GM19438 (cell line): ENCODE results near the gene ZNF786.
"Not testable (repeated sequence)": the region's sequence is repeated elsewhere in the genome, so short reads cannot be mapped to it uniquely, and the experiment has no call there.

Source experiments
- ATAC-seq: cut with Tn5 transposase; IDR thresholded peaks from one replicate; pipeline ENCODE4 v1.9.1; 2021; ENCODE audit warnings: low read depth; ENCODE audit not compliant: unreplicated experiment

The ZNF786 gene

GRCh38 chr7:149090397-149091195 is at the start of gene ZNF786:
TSS of gene ZNF786 (minus strand) at chr7:149090718. CDS start at chr7:149090640, 78 bp downstream.
- peak; percentile 82 for ATAC-seq

- ATAC-seq, result no peak
Observed at GRCh38 chr7:149136118-149136517, 45.6 kb upstream of the ZNF786 start.

GRCh38 chr7:149133028-149133710 is 42.7 kb upstream of the ZNF786 start:
- no peak for ATAC-seq

DNA sequence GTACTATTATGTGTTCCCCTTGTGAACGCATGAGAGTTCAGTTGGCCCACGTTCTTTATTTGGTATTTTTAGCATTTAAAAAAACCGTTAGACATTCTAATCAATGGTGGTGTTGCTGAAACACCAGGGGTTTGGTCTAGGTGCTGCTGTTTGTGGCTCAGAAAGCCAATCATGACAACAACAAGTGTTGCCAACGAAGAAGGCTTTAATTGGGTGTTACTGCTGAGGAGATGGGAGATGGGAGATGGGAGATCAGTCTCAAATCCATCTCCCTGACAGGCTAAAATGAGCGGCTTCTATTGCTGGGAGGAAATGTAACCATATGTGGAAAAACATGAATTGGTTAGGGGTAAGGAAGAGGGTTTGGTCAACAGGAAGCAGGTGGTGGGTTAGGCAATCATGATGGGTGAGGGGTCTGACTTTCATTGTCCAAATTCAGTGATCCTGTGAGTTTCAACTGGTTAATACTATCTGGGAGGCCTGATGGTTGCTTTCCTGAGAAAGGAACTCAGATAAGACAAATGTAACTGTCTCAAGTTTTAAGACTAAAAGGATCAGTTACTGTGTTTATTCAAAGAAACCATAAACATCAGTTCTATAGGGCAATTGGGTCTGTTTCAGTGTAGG is 40.2 kb upstream of the ZNF786 start:
- ATAC-seq, result no peak

DNA sequence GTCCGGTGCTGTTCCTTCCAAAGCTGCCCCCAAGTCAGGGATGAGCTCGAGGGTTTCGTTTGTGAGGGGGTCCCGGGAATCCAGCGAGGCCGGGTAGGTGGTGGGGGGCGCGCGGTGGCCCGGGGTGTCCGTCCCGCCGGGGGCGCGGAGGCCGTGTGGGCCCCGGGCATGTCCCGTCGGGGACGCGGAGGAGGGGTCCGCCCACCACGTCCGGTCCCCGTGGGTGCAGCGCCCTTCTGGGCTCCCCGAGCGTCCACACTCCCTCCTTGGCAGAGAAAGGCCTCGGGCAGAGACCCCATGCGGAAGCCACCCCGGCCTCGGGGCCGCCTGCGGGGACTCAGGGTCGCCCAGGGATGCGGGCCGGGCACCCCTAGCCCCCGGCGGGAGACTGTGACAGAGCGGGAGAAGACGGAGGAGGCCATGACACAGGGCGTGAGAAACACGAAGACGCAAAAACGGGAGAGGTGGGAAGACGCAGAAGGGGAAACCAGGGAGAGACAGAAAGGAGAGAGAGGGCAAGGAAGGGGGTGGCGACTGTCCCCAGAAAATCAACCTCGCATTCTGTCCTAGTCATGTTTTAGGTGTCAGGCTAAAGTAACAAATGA is 36.2 kb upstream of the ZNF786 start:
- ATAC-seq, result peak; percentile 30

- peak; percentile 74 for ATAC-seq
Observed at GRCh38 chr7:149125863-149126661, 35.5 kb upstream of the ZNF786 start, which contains the start of gene ZNF425. TSS of gene ZNF425 (minus strand) at chr7:149126324. CDS start at chr7:149126213, 111 bp downstream.

GRCh38 chr7:149125189-149125862 is 34.8 kb upstream of the ZNF786 start:
- ATAC-seq, result no peak

- ATAC-seq, result no peak
Observed at GRCh38 chr7:149109969-149110368, 19.5 kb upstream of the ZNF786 start.

GRCh38 chr7:149104749-149105148 is 14.2 kb upstream of the ZNF786 start:
- ATAC-seq, result no peak

GRCh38 chr7:149104214-149104613 is 13.7 kb upstream of the ZNF786 start:
- ATAC-seq, result no peak

DNA sequence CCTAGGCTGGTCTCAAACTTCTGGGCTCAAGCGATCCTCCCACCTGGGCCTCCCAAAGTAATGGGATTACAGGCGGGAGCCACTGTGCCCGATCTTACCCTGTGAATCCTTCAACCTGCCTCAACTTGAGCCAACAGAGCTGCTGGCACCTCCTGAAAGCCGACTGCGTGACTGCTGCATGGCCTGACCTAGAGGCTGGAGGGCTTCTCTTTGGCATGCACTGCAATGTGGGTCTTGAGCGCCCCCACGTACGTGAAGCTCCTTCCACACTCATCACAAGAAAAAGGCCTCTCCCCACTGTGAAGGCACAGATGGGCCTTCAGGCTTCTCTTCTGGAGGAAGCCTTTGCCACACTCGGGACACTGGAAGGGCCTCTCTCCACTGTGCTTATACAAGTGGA is 12.9 kb upstream of the ZNF786 start:
- no peak for ATAC-seq

DNA sequence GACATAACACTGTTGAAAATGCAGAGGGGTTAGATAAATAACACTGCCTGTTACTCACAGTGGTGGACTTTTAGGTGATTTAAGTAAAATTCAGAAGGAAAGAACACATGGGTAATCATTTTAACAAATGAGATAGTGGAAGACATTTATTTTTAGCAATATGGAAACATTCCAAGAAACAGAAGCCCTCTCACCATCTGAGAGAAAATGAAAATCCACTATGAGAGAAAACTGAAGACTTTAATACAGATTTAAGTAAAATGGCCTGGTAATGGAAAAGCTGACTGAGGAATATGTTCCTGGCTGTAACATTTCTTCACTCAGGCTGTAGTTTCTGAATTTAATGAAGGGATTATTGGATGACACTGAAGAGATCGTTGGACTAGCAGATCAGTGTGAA is 12.1 kb upstream of the ZNF786 start:
- no peak for ATAC-seq

- no peak for ATAC-seq
Observed at GRCh38 chr7:149100821-149101220, 10.3 kb upstream of the ZNF786 start.

GRCh38 chr7:149099058-149099457 is 8.5 kb upstream of the ZNF786 start:
- ATAC-seq, result no peak

DNA sequence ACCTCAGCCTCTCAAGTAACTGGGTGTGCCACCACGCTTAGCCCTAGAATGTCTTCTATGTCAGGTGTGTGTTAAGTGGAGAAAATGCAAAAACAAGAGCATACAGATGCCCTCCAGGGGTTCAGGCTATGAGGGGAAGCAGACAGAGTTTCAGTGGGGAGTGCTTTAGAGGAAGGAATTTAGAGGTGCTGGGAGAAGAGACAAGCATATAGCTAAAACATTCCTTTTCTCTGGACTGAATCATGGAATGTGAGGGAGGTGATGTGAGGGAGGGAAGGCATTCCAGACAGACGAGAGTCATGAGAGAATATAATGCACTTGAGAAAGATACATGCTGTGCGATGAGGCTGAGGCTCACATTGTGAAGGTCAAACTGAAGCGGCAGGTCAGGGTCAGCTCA is 6.6 kb upstream of the ZNF786 start:
- no peak for ATAC-seq

DNA sequence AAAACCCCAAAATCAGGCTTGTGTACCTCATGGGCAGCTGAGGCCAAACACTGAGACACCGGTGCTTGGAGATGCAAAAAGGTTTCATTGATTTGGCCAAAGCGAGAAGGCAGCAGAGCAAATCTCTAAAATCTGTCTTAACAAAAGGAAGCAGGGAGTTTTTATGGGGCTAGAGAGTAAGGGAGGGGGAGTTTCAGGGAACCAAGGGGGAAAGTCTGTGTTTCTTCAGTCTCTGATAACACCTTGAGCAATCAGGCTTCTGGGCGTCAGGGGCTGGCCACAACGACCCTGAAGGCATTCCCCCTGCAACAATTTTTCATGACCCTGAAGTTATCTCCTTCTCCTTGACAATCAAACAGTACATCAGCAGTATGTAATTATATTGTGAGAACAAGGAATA is 2.7 kb upstream of the ZNF786 start:
- ATAC-seq, result no peak

DNA sequence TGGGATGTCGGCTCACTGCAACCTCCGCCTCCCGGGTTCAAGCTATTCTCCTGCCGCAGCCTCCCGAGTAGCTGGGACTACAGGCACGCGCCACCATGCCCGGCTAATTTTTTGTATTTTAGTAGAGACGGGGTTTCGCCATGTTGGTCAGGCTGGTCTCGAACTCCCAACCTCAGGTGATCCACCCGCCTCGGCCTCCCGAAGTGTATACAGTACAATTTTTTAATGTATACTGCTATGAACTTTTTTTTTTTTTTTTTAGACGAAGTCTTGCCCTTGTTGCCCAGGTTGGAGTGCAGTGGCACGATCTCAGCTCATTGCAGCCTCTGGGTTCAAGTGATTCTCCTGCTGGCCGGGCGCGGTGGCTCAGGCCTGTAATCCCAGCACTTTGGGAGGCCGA is 1.7 kb upstream of the ZNF786 start:
- ATAC-seq, result not testable (repeated sequence)

- no peak for ATAC-seq
Observed at GRCh38 chr7:149087376-149087775, 3.1 kb downstream of the ZNF786 start.

DNA sequence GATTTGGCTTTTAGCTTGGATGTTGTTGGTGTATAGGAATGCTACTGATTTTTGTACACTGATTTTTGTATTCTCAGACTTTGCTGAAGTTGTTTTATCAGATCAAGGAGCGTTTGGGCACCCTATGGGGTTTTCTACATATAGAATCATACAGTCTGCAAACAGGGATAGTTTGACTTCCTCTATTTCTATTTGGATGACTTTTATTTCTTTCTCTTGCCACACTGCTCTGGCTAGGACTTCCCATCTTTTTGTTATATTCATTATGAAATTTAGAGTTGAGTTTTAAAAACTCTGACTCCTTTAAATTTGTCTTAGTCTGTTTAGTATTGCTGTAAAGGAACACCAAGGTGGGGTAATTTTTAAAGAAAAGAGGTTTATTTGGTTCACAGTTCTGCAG is 4.7 kb downstream of the ZNF786 start:
- ATAC-seq, result no peak

- ATAC-seq, result no peak
Observed at GRCh38 chr7:149084407-149084806, 6.1 kb downstream of the ZNF786 start.
